Glomerular visceral epithelial cell (primary cell): ENCODE results near the gene ODAD4.

Source experiments
- DNase-seq: peaks from one replicate; pipeline ENCODE4 v3.0.0-alpha.2; 2016; ENCODE audit errors: extremely low spot score

The ODAD4 gene

DNA sequence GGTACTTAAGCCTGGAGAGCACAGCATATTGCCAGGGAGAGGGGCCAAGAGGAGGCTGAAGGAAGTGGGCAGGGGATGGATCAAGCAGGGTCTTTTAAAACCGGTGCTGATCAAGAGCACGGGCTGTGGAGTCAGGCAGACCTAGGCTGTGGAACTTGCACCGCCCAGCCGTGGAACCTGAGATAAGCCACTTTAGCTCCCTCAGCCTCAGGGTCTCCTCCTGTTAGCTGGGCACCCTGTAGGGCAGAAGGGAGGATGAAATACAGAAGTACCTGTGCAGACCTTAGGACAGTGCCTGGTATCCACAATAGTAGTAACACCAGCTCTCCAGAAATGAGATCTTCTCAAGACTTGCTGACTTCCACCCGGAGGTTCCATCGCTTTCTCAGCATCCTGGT is 9.3 kb downstream of the ODAD4 start:
- DNase-seq: no peak

- DNase-seq: no peak
Measured at GRCh38 chr17:41941168-41941567, 10.8 kb downstream of the ODAD4 start.

GRCh38 chr17:41942626-41943373 is 12.4 kb downstream of the ODAD4 start:
- no peak for DNase-seq

DNA sequence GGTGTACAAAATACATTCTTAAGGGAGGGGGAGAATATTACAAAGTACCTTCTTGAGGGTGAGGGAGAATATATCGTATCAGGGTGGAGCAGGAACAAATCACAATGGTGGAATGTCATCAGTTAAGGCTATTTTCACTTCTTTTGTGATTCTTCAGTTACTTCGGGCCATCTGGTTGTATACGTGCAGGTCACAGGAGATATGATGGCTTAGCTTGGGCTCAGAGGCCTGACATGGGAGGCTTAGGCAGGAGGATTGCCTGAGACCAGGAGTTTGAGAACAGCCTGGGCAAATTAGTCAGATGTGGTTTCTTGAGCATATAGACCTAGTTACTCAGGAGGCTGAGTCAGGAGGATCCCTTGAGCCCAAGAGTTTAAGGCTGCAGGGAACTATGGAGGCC is 13.1 kb downstream of the ODAD4 start:
- no peak for DNase-seq

- no peak for DNase-seq
Measured at GRCh38 chr17:41944943-41945342, 14.5 kb downstream of the ODAD4 start.

- DNase-seq: no peak
Measured at GRCh38 chr17:41948762-41949460, 18.5 kb downstream of the ODAD4 start.

GRCh38 chr17:41956522-41956921 is 26.1 kb downstream of the ODAD4 start:
- no peak for DNase-seq

GRCh38 chr17:41957031-41957868 is 26.8 kb downstream of the ODAD4 start:
- DNase-seq: peak; percentile 65

- no peak for DNase-seq
Measured at GRCh38 chr17:41957869-41958439, 27.5 kb downstream of the ODAD4 start.

- no peak for DNase-seq
Measured at GRCh38 chr17:41959030-41959335, 28.6 kb downstream of the ODAD4 start.

DNA sequence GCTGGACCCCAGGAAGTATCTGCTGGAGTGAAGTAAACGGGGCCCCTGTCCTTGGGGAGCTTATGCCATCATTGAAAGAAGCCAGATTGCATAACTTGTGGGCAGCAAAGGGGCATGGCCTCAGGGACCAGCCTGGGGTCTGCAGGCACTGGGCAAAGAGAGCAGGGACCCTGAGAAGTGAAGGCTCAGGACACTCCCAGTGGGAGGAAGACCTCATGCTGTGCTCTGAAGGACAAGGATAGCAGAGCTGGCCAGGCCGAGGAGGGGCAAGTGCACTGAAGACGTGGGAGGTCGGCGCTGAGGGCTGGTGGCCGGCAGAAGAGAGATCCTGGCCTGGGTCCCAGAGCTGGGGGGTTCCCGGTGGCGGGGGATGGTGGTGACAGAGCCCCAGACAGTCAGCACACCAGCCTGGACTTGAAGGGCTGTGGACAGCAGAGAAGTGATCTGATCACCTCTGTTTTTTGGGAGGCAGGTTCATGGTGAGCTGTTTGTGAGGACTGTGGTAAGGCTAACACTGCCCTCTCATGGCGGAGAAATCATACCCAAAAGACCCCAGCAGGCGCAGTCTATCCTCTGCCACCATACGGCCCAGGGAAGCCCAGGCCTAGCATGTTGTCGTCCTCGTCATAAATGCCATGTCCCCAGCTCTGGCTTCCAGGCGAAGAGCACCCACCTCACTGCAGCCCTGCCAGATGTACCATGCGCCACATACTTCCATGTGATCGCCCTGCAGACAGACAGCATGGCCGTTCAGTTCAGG is 29.1 kb downstream of the ODAD4 start:
- peak; percentile 86 for DNase-seq

- DNase-seq: no peak
Measured at GRCh38 chr17:41962111-41962510, 31.7 kb downstream of the ODAD4 start.

DNA sequence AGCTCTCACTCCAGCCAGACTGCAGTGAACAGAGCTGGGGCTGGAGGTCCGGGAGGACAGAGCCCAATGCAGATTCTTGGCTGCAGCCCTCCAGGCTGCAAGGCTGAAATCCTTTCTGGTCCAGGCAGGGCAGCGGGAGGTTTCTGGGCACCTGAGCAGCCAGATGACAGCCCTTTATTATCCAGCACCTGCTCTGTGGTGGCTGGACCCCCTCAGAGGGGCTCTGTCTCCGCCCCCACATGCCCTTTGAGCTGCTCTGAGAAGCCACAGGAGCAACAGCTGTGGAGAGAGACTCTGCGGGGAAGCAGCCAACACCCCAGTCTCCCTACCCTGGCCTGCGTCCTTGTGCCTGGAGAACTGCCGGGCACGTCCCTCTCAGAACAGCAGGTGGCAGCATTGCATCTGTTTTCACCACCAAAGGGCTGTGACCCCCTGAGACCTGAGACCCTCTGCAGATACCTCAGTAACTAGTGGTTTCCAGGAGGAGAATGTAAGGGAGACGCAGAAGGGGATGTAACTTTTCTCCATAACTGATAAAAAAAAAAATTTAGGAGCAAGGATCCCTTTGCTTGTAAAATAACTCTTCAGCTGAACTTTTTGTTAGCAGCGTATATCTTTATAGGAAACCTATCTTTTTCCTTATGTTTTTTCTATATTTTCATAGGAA is 32.5 kb downstream of the ODAD4 start:
- peak; percentile 62 for DNase-seq

DNA sequence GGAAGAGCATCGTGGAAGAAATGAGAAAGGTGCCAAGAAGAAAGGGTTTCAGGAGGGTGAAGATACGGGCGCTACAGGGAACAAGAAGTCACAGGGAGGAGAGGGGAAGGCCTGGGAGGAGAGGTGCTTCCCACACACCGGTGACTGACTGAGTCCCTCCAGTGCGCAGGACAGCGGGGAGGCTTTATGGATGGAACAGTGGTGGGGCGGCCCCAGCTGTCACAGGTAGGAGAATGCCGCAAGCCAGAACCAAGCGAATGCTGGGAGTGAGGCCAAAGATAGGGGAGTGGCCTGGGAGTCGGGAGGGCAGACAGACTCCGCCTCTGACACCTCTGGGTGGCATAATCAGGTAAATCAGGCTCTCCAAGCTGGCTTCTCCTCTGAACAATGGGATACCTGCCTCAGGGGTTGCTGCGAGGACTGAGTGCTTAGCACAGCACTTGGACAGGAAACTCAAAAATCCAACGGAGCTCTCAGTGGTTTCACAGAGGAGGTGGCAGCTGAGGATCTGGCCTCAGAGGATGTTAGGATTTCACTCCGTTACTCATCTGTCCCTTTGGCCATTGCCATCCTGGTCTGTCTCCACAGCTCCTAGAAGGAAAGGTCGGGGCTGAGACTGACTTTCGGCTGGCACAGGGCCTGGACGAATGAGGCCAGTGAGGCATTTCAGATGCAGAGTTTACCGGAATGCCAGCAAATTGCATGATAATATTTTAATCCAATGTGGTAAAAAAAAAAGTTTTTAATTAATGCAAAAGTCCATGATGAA is 35.5 kb downstream of the ODAD4 start:
- DNase-seq: peak; percentile 68

GRCh38 chr17:41966463-41967140 is 36.2 kb downstream of the ODAD4 start, which contains the start of gene CNP:
Gene CNP, plus strand, starts transcription at chr17:41966795. Its CDS starts 90 bp downstream, at chr17:41966885.
- peak; percentile 92 for DNase-seq

GRCh38 chr17:41967141-41967920 is 36.9 kb downstream of the ODAD4 start:
- DNase-seq: peak; percentile 28

GRCh38 chr17:41967921-41968578 is 37.6 kb downstream of the ODAD4 start:
- no peak for DNase-seq

DNA sequence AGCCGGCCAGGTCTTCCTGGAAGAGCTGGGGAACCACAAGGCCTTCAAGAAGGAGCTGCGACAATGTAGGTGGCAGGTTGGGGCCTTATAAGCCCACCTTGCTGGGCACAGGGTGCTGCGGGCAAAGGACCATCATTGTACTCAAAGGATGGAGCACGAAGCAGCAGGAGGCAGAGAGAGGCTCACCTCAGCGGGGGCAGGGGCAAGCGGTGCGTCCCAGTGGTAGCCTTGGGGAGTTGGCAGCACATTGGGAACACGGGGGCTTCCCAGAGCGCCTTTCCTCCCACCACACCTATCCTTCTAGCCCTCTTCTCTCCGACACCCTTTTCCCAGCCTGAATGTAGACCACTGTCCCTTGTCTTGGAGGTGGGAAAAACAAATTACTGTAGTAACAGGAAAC is 38.3 kb downstream of the ODAD4 start:
- no peak for DNase-seq
